HFFc6 (cell line): Measurements from ENCODE around the gene CIROP. TPM values are rescaled to one million over a fixed set of nuclear protein-coding genes. Genes with fewer than 3 reads are reported as not detected.

Experiments
- DNase-seq: peaks from one replicate; pipeline ENCODE4 v3.0.0-alpha.2; 2018
- H3K27ac Mint-ChIP-seq: 2 replicates; pipeline ENCODE4 v1.8.0; 2020; ENCODE audit warnings: mild to moderate bottlenecking, mixed read lengths
- H3K27me3 Mint-ChIP-seq: 2 replicates; pipeline ENCODE4 v1.8.0; 2021; ENCODE audit warnings: mild to moderate bottlenecking, moderate library complexity, mixed read lengths; ENCODE audit not compliant: insufficient read depth
- H3K36me3 Mint-ChIP-seq: 2 replicates; pipeline ENCODE4 v1.8.0; 2021; ENCODE audit warnings: low read depth, mixed read lengths
- H3K4me1 Mint-ChIP-seq: 2 replicates; pipeline ENCODE4 v1.8.0; 2020; ENCODE audit warnings: low read depth, mixed read lengths
- H3K4me3 Mint-ChIP-seq: 2 replicates; pipeline ENCODE4 v1.8.0; 2020; ENCODE audit warnings: mild to moderate bottlenecking, moderate library complexity, mixed read lengths
- H3K9me3 Mint-ChIP-seq: 2 replicates; pipeline ENCODE4 v1.8.0; 2020; ENCODE audit warnings: mild to moderate bottlenecking, mixed read lengths
- CTCF ChIP-seq: fragments of 200-600 bp; sonication (generic); IDR thresholded peaks from 2 replicates; pipeline ENCODE4 v1.5.0; 2021; ENCODE audit warnings: antibody characterized with exemption, mild to moderate bottlenecking
- total RNA-seq, 6 experiments: library from RNA; stranded (reverse); fragmentation: NEBNext Ultra II Directional; extraction: Animal tissue kit (Norgen Biotek cat#: 25700); gene quantifications; 2 replicates in 1 of 6; 3 replicates in 5 of 6; pipeline ENCODE4 v1.2.3, GENCODE V29; 2021

CIROP gene
- total RNA-seq, 6 experiments from 2014 or later, result not detected

DNA sequence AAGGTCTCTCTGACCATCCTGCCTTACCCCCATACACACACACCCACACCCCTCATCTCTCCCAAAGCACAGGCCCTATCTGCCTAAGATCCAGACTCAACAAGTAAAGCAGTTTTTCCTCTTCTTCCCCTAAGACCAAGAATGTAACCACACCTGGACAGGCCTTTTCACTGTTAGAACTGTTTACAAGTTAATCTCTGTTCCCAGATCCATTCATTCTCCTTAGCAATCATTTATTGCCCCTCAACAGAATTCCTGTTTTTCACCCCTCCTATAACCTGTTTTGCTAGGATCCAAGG is 1.9 kb upstream of the CIROP start:
- H3K27me3 Mint-ChIP-seq, result no peaks in the 10 kb centered on the region; the same call in 1 of the 2 replicates
- DNase-seq, result no peak
- no peaks in the 10 kb centered on the region for H3K9me3 Mint-ChIP-seq
- no peak overlapping the region for H3K4me3 Mint-ChIP-seq
- no peak for TF ChIP-seq CTCF
- H3K36me3 Mint-ChIP-seq, result no peaks in the 10 kb centered on the region
- H3K27ac Mint-ChIP-seq, result no peak overlapping the region
- H3K4me1 Mint-ChIP-seq, result peaks cover 13% of the 10 kb centered on the region

DNA sequence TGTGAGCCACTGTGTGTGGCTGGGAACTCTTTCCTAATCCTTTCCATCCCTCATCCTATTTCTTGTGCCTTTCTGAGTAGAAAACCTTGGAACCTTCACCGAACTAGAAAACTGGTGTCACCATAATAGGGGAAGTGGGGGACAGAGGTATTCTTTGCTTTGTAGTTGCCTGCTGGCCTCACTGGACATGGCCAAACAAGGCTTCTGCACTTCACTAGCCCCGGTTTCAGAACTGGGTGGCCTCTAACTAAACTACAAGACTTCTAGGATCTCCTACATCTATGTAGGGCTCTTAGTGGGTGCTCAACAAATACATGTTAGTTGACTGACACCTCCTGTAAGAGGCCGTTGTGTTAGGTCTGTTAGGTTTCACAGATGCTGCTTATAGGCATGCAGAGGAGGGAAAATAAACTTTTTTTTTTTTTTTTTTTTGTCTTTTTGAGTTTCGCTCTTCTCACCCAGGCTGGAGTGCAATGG is 597 bp upstream of the CIROP start:
- Mint-ChIP-seq H3K9me3 (no peaks in the 10 kb centered on the region), H3K27me3 (no peaks in the 10 kb centered on the region; the same call in 1 of the 2 replicates), H3K4me1 (peaks cover 13% of the 10 kb centered on the region), H3K27ac (no peak overlapping the region), H3K4me3 (no peak overlapping the region), H3K36me3 (no peaks in the 10 kb centered on the region)
- DNase-seq, result no peak
- no peak for TF ChIP-seq CTCF

GRCh38 chr14:23104070-23104590 is 659 bp downstream of the CIROP start:
- no peak for TF ChIP-seq CTCF
- Mint-ChIP-seq H3K4me1 (peaks cover 13% of the 10 kb centered on the region), H3K4me3 (no peak overlapping the region), H3K27me3 (no peaks in the 10 kb centered on the region; the same call in 1 of the 2 replicates), H3K9me3 (no peaks in the 10 kb centered on the region), H3K36me3 (peaks cover 2% of the 10 kb centered on the region; the same call in 1 of the 2 replicates), H3K27ac (no peak overlapping the region)
- no peak for DNase-seq

DNA sequence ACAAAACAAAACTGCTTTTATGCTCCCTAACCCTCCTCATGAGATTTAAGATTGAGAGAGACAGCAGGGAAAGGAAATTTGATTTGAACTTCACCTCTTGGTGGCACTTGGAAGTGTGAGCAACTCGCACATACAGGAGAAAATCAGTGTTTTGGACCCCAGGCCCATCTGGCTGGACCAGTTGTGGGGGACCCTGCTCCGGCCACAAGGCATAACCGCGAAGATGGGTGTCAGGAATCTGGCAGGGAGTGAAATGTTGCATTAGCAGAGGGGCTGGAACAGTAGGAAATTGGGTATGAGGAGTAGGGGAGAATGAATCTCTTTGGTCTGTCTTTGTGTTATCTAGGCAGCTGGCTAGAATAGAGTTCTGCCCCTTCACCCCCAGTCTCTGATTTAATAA is 1.2 kb downstream of the CIROP start:
- Mint-ChIP-seq H3K9me3 (no peaks in the 10 kb centered on the region), H3K4me3 (no peak overlapping the region), H3K27me3 (no peaks in the 10 kb centered on the region; the same call in 1 of the 2 replicates), H3K27ac (no peak overlapping the region), H3K36me3 (peaks cover 4% of the 10 kb centered on the region; the same call in 1 of the 2 replicates), H3K4me1 (peaks cover 13% of the 10 kb centered on the region)
- no peak for TF ChIP-seq CTCF
- no peak for DNase-seq

DNA sequence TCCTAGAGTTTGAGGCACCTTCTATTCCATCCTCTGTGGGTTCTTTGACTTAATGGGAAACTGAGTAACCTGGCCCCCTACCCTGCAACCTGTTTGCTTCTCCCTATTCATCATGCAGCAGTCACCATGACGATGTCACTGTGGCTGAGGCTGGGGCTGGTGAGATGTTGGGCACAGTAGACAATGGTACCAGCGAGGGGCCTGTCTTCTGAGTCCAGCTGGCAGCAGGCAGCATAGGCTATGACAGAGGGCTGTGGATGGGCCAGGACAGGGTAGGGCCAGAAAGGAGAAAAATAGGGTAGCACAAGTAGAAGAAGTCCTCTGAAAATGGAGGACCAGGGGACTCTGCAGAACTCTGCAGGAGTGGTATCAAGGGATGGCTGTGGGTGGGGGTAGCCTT is 2.0 kb downstream of the CIROP start:
- no peak for DNase-seq
- peaks cover 4% of the 10 kb centered on the region; the same call in 1 of the 2 replicates for H3K36me3 Mint-ChIP-seq
- no peaks in the 10 kb centered on the region; the same call in 1 of the 2 replicates for H3K27me3 Mint-ChIP-seq
- H3K4me3 Mint-ChIP-seq, result no peak overlapping the region
- H3K27ac Mint-ChIP-seq, result no peak overlapping the region
- TF ChIP-seq CTCF, result no peak
- H3K4me1 Mint-ChIP-seq, result peaks cover 14% of the 10 kb centered on the region
- H3K9me3 Mint-ChIP-seq, result no peaks in the 10 kb centered on the region
